Calu3 (cell line): ENCODE results near the gene SMAD7. TPM values are rescaled to one million over a fixed set of nuclear protein-coding genes. Genes with fewer than 3 reads are reported as not detected.

Experiments
- BruUV-seq: library from RNA; stranded (reverse); fragments of 400-500 nt; replicated peaks from 2 replicates; lab custom pipeline; 2021; lab: Mats Ljungman, UMichigan
- CTCF ChIA-PET: fragments of 300-600 bp; sonication (Branson Sonifier 250); formaldehyde crosslinking; loops from one replicate; lab custom pipeline; 2022; ENCODE audit warnings: antibody characterized with exemption; lab: Charles Lee
- DNase-seq: peaks from one replicate; pipeline ENCODE4 v3.0.0; 2022
- H3K27ac Mint-ChIP-seq: one replicate; pipeline ENCODE4 v1.8.0; 2022; ENCODE audit warnings: mixed read lengths; ENCODE audit not compliant: unreplicated experiment
- H3K27me3 Mint-ChIP-seq: one replicate; pipeline ENCODE4 v1.8.0; 2022; ENCODE audit warnings: mixed read lengths; ENCODE audit not compliant: unreplicated experiment
- H3K36me3 Mint-ChIP-seq: one replicate; pipeline ENCODE4 v1.8.0; 2022; ENCODE audit warnings: mild to moderate bottlenecking, moderate library complexity, mixed read lengths; ENCODE audit not compliant: insufficient read depth, unreplicated experiment
- H3K4me1 Mint-ChIP-seq: one replicate; pipeline ENCODE4 v1.8.0; 2022; ENCODE audit warnings: mild to moderate bottlenecking, low read depth, mixed read lengths; ENCODE audit not compliant: unreplicated experiment
- H3K4me3 Mint-ChIP-seq: one replicate; pipeline ENCODE4 v1.8.0; 2022; ENCODE audit warnings: mild to moderate bottlenecking, low read depth, moderate library complexity, mixed read lengths; ENCODE audit not compliant: unreplicated experiment
- H3K9me3 Mint-ChIP-seq: one replicate; pipeline ENCODE4 v1.8.0; 2022; ENCODE audit warnings: low read depth, mixed read lengths; ENCODE audit not compliant: unreplicated experiment
- CTCF ChIP-seq: fragments of 200-600 bp; IDR thresholded peaks from one replicate; pipeline ENCODE4 v1.8.0; 2022; ENCODE audit warnings: antibody characterized with exemption; ENCODE audit not compliant: unreplicated experiment
- intact Hi-C: fragments of 100-400 bp; cut with micrococcal nuclease; formaldehyde crosslinking; loops from one replicate; pipeline ENCODE4 v1.10.0; 2022; ENCODE audit not compliant: unreplicated experiment
- total RNA-seq: library from RNA; stranded (reverse); gene quantifications from 2 replicates; pipeline ENCODE4 v1.2.3, GENCODE V29; 2022

The SMAD7 gene
- total RNA-seq, 1 experiment from 2014 or later = 13.7 TPM

- peaks cover 14% of the 10 kb centered on the region for H3K36me3 Mint-ChIP-seq
- CTCF ChIA-PET = interaction anchor here (0.5 to 1.5 kb wide), 6 partner anchors 16 to 68 kb away, joined by 3 to 5 read pairs (median 4); no protein-coding TSS in a partner anchor
- peaks cover 50% of the 10 kb centered on the region for H3K4me1 Mint-ChIP-seq
- H3K4me3 Mint-ChIP-seq = peak overlapping the region; percentile 40
- H3K27ac Mint-ChIP-seq = peak overlapping the region; percentile 96
- intact Hi-C loops = no loop called here
- H3K27me3 Mint-ChIP-seq = no peaks in the 10 kb centered on the region
- BruUV-seq = no TSS peak
- H3K9me3 Mint-ChIP-seq = no peaks in the 10 kb centered on the region
- peak; percentile 43 for DNase-seq
- no peak for TF ChIP-seq CTCF
Measured at GRCh38 chr18:48996901-48997463, 46.2 kb upstream of the SMAD7 start.

- H3K27me3 Mint-ChIP-seq = no peaks in the 10 kb centered on the region
- no peak for TF ChIP-seq CTCF
- no peak overlapping the region for H3K4me3 Mint-ChIP-seq
- no peak for DNase-seq
- H3K4me1 Mint-ChIP-seq = peaks cover 51% of the 10 kb centered on the region
- H3K9me3 Mint-ChIP-seq = no peaks in the 10 kb centered on the region
- CTCF ChIA-PET = no interaction called here
- no TSS peak for BruUV-seq
- peaks cover 14% of the 10 kb centered on the region for H3K36me3 Mint-ChIP-seq
- intact Hi-C loops = no loop called here
- H3K27ac Mint-ChIP-seq = peak overlapping the region; percentile 96
Measured at GRCh38 chr18:48996041-48996440, 45.3 kb upstream of the SMAD7 start.

- no TSS peak for BruUV-seq
- TF ChIP-seq CTCF = no peak
- Mint-ChIP-seq H3K4me3 (no peak overlapping the region), H3K36me3 (peaks cover 19% of the 10 kb centered on the region), H3K27ac (no peak overlapping the region), H3K9me3 (no peaks in the 10 kb centered on the region), H3K4me1 (peaks cover 60% of the 10 kb centered on the region), H3K27me3 (no peaks in the 10 kb centered on the region)
- CTCF ChIA-PET = no interaction called here
- DNase-seq = no peak
- intact Hi-C loops = loop anchor here (1.0 kb wide), 1 partner anchor 35 kb away; no protein-coding TSS in a partner anchor
Measured at GRCh38 chr18:48994926-48995835, 44.4 kb upstream of the SMAD7 start.

GRCh38 chr18:48994044-48994651 is 43.4 kb upstream of the SMAD7 start:
- no peaks in the 10 kb centered on the region for H3K9me3 Mint-ChIP-seq
- no peak overlapping the region for H3K27ac Mint-ChIP-seq
- no peak for TF ChIP-seq CTCF
- no peak overlapping the region for H3K4me3 Mint-ChIP-seq
- DNase-seq = no peak
- CTCF ChIA-PET = no interaction called here
- no peaks in the 10 kb centered on the region for H3K27me3 Mint-ChIP-seq
- BruUV-seq = no TSS peak
- intact Hi-C loops = loop anchor here (1.0 kb wide), 1 partner anchor 34 kb away; no protein-coding TSS in a partner anchor
- peaks cover 19% of the 10 kb centered on the region for H3K36me3 Mint-ChIP-seq
- peaks cover 61% of the 10 kb centered on the region for H3K4me1 Mint-ChIP-seq
